Measurements from ENCODE around the gene GPRIN1.
A peak's percentile ranks its signal among the peaks of the same experiment; 100 is the strongest.
"Not testable (repeated sequence)": the region's sequence is repeated elsewhere in the genome, so short reads cannot be mapped to it uniquely, and the experiment has no call there.

Gene GPRIN1

DNA sequence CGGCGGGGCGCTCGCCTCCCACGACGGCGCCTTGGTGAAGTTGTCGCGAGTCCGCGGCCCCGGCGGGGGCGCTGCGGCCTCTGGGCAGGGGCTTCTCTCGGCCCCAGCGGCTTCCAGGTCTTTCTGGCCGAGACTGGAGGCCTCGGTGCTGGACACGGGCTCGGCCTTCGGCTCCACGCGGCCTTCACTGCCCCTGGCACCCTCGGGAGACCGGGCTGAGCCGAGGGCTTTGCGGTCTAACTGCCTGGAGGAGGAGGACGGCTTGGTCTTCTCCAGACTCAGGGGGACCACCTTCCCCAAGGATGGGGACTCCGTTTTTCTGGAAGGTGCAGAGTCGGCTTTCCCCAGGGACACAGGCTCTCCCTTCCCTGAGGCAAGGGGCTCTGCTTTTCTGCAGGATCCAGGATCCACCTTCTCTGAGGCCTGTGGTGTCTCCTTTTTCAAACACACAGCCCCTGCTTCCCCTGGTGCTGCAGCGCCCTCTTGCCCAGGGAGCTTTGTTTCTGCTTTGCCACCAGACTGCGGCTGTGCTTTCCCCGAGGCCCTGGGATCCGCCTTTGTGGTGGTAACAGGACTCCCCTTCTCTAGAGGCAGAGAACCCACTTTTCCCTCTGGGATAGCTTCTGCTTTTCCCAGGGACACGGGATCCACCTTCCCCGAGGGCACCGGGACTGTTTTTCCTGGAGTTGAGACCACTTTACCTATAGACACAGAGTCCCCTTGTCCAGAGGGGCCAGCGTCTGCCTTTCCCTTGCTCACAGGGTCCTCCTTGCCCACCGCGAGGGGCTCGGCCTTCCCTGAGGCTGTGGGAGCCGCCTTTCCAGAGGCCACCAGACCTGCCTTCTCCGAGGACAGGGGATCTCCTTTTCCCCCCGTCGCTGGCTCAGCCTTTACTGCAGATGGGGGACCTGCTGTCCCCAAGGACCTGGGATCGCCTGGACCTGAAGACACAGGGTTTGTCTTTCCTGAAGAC is 12.3 kb downstream of the GPRIN1 start:
- no peak for DNase-seq (ENCODE audit: low read depth in 2 of 2, low spot score in 1 of 2)

DNA sequence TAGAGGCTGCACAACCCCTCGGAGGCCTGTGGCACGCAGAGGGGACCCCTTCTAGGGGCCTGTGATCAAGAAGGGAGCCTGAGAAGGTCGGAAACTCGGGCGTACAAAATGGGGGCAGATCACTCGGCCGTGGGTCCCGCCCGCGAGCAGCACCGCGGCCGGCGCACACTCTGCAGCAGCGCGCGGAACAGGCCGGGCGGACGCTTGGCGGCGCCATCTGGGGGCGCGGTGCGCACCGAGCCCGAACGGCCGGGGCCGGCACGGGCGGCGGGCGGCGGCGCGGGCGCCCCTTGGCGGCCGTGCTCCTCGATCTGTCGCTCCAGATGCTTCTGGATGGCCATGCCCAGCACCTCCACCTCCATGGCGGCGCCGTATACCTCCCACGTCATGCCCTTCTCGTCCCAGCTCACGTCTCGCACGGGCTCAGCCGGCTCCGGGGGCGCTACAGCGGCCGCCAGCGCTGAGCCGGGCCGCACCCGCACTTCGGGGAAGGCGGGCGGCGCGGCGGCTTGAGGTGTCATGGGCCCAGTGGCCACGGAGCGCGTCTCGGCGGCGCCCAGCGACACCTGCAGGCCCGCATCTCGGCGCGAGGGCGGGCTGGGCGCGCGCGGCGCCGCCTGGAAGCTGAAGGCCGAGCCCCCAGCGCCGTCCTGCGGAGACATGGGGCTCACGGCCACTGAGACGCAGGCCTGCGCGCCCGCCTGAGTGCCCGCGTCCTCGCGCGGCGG is 13.1 kb downstream of the GPRIN1 start:
- DNase-seq (ENCODE audit: low read depth in 2 of 2, low spot score in 1 of 2): peak in 1 of 2 donors; percentile 54

- no peak for DNase-seq (ENCODE audit: low read depth in 2 of 2, low spot score in 1 of 2)
Observed at GRCh38 chr5:176596069-176596644, 13.8 kb downstream of the GPRIN1 start.

DNA sequence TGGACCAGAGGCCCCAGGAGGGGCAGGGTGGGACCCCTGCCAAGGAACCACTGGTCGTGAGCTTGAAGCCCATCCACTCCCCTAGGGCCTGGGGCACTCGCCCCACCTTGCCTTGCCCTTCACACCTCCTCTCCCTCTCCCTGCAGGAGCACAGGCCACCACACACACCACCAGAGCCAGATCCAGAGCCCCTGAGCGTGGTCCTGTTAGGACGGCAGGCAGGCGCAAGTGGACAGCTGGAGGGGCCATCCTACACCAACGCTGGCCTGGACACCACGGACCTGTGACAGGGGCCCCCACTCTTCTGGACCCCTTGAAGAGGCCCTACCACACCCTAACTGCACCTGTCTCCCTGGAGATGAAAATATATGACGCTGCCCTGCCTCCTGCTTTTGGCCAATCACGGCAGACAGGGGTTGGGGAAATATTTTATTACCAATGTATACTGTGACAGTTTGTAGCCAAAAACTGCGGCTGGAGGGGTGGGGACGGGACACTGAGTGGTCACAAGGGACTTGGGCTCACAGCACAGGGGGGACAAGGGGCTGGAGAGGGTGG is 14.5 kb downstream of the GPRIN1 start:
- DNase-seq (ENCODE audit: low read depth in 2 of 2, low spot score in 1 of 2): no peak

GRCh38 chr5:176594554-176594953 is 15.4 kb downstream of the GPRIN1 start:
- no peak for DNase-seq (ENCODE audit: low read depth in 2 of 2, low spot score in 1 of 2)

GRCh38 chr5:176593273-176593869 is 16.6 kb downstream of the GPRIN1 start:
- DNase-seq (ENCODE audit: low read depth in 2 of 2, low spot score in 1 of 2): no peak

- DNase-seq (ENCODE audit: low read depth in 2 of 2, low spot score in 1 of 2): no peak
Observed at GRCh38 chr5:176592573-176592972, 17.4 kb downstream of the GPRIN1 start.

GRCh38 chr5:176591667-176592066 is 18.3 kb downstream of the GPRIN1 start:
- DNase-seq (ENCODE audit: low read depth in 2 of 2, low spot score in 1 of 2): not testable (repeated sequence)

GRCh38 chr5:176590035-176590717 is 19.8 kb downstream of the GPRIN1 start:
- DNase-seq (ENCODE audit: low read depth in 2 of 2, low spot score in 1 of 2): no peak

DNA sequence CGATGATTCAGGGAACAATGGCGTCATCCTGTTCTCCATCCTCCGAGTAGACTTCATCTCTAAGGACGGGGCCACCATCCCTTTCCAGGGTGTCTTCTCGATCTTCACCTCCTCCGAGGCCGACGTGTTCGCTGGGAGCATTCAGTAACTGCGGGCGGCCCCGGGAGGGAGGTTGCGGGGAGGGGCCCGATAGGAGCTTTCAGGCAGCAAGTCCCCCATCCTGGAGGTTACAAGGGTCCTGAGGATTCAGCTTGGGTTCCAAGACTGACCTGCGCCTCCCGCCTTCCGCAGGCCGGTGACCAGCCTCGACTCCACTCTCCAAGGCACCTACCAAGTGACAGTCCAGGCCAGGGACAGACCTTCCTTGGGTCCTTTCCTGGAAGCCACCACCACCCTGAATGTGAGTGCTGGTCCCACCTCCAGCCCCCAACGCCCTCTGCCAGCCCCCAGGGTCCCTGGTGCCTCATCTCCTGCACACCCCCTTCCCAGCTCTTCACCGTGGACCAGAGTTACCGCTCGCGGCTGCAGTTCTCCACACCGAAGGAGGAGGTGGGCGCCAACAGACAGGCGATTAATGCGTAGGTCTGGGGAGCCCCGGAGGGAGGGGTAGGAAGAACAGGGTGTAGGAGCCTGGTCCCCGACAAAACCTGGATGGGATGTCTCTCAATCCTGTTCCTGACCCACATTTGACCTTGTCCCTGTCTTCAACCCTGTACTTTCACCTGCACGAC is 20.8 kb downstream of the GPRIN1 start:
- DNase-seq (ENCODE audit: low read depth in 2 of 2, low spot score in 1 of 2): no peak

DNA sequence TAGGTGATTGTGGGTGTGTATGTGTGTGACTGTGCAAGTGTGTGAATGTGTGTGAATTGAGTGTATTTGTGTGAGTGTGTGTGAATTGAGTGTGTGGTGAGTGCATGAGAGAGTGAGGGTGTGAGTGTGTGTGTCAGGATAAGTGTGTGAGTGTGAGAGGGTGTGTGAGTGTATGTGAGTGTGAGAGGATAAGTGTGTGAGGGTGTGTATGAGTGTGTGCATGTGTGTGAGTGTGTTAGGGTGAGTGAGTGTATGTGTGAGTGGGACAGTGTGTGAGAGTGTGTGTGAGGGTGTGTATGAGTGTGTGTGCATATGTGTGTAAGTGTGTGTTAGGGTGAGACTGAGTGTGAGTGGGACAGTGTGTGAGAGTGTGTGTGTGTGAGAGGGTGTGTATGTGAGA is 21.7 kb downstream of the GPRIN1 start:
- DNase-seq (ENCODE audit: low read depth in 2 of 2, low spot score in 1 of 2): no peak

GRCh38 chr5:176587398-176587797 is 22.6 kb downstream of the GPRIN1 start:
- no peak for DNase-seq (ENCODE audit: low read depth in 2 of 2, low spot score in 1 of 2)

- DNase-seq (ENCODE audit: low read depth in 2 of 2, low spot score in 1 of 2): no peak
Observed at GRCh38 chr5:176583076-176583475, 26.9 kb downstream of the GPRIN1 start.

DNA sequence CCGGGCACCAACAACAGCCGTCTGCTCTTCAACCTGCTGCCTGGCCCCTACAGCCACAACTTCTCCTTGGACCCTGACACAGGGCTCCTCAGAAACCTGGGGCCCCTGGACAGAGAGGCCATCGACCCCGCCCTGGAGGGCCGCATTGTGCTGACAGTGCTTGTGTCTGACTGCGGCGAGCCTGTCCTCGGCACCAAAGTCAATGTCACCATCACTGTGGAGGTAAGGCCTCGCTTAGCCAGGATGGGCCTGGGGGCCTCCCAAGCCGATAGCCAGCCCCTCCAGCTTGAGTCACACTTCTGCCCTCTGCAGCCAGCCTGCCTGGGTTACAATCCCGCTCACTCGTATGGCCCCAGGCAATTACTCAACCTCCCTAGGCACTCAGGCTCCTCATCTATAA is 28.6 kb downstream of the GPRIN1 start:
- no peak for DNase-seq (ENCODE audit: low read depth in 2 of 2, low spot score in 1 of 2)

- DNase-seq (ENCODE audit: low read depth in 2 of 2, low spot score in 1 of 2): no peak
Observed at GRCh38 chr5:176579323-176579722, 30.6 kb downstream of the GPRIN1 start.

DNA sequence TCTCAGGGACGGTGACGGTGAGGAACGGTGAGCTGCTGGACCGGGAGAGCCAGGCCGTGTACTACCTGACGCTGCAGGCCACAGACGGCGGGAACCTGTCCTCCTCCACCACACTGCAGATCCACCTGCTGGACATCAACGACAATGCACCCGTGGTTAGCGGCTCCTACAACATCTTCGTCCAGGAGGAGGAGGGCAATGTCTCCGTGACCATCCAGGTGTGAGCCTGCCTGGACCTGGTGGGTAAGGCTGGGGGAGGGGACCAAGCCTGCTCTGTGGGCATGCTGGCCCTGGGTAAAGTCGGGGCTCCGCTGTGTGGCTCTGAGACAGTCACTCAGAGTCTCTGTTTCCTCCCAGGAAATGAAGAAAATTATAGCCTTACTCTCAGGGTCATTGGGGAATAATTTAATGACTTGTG is 31.6 kb downstream of the GPRIN1 start:
- no peak for DNase-seq (ENCODE audit: low read depth in 2 of 2, low spot score in 1 of 2)

- DNase-seq (ENCODE audit: low read depth in 2 of 2, low spot score in 1 of 2): no peak
Observed at GRCh38 chr5:176577312-176578176, 32.4 kb downstream of the GPRIN1 start.

GRCh38 chr5:176575488-176576422 is 34.2 kb downstream of the GPRIN1 start:
- DNase-seq (ENCODE audit: low read depth in 2 of 2, low spot score in 1 of 2): no peak
